Adrenal gland (tissue), 12 donors: Measurements from ENCODE around the gene IFITM1. TPM values are rescaled to one million over a fixed set of nuclear protein-coding genes. Genes with fewer than 3 reads are reported as not detected.

Experiments used
- DNase-seq, 7 donors: peaks; one replicate each; pipeline ENCODE4 v3.0.0-alpha.2; 2019 to 2020
- H3K27ac ChIP-seq, 5 donors: fragments of 200-600 bp; sonication (generic) in 4 of 5; 1 replicate in 3 of 5; 2 replicates in 2 of 5; pipeline versions ENCODE4 v1.5.1 to v1.8.0; 2016 to 2020; ENCODE audit warnings: mild to moderate bottlenecking in 1 of 5
- H3K27me3 ChIP-seq: fragments of 200-600 bp; 2 replicates; pipeline ENCODE4 v1.8.0; 2021
- H3K36me3 ChIP-seq, 2 donors: fragments of 200-600 bp; replicated peaks in 1 of 2; 1 replicate in 1 of 2; 2 replicates in 1 of 2; pipeline versions ENCODE4 v1.5.1 to v1.8.0; 2018 to 2022
- H3K4me1 ChIP-seq, 2 donors: fragments of 200-600 bp; replicated peaks in 1 of 2; 1 replicate in 1 of 2; 2 replicates in 1 of 2; pipeline versions ENCODE4 v1.5.1 to v1.8.0; 2018 to 2021
- H3K4me3 ChIP-seq, 4 donors: fragments of 200-600 bp; sonication (generic) in 3 of 4; one replicate each; pipeline ENCODE4 v1.5.1; 2016 to 2018
- H3K9me3 ChIP-seq, 3 donors: fragments of 200-600 bp; sonication (generic) in 1 of 3; replicated peaks in 1 of 3; 1 replicate in 2 of 3; 2 replicates in 1 of 3; pipeline versions ENCODE4 v1.5.1 to v1.8.0; 2016 to 2021
- POLR2A ChIP-seq, 2 donors: fragments of 450-650 bp; IDR thresholded peaks; one replicate each; pipeline ENCODE4 v1.6.1; 2017; ENCODE audit warnings: antibody characterized with exemption in 2 of 2, mild to moderate bottlenecking in 2 of 2, moderate library complexity in 1 of 2
- WGBS, 4 donors: extraction: QIAGEN DNeasy Blood & Tissue Kit in 2 of 4; methylation state at CpG; one replicate each; pipeline versions ENCODE4 v1.1.5 to v1.1.7; 2013 to 2017; 5-methylcytosine and 5-hydroxymethylcytosine counted together
- intact Hi-C, 2 donors: fragments of 100-400 bp; cut with DNase I; formaldehyde crosslinking; loops; one replicate each; pipeline versions ENCODE4 v1.14.1 to v1.15.0; 2022 to 2023
- polyA plus RNA-seq, 3 donors: library from polyadenylated mRNA; stranded (reverse); fragments of 200-250 nt in 2 of 3; fragments of 350-450 nt in 1 of 3; fragmentation: Illumina TruSeq in 1 of 3; extraction: RNeasy Lipid Tissue Mini Kit (QIAGEN cat#74804) in 1 of 3; gene quantifications; one replicate each; pipeline ENCODE4 v1.2.3, GENCODE V29; 2013 to 2014
- total RNA-seq, 9 donors: library from RNA; depleted of rRNA in 4 of 9; stranded (reverse); fragments of >200 nt in 4 of 9; fragments of 120-200 nt in 1 of 9; fragmentation: NEBNext Ultra II Directional in 1 of 9; extraction: Animal tissue kit (Norgen Biotek cat#: 25700) in 1 of 9; gene quantifications; one replicate each; pipeline versions ENCODE4 v1.1.0 to v1.2.4, GENCODE V29; 2013 to 2023
- TF ChIP-seq, protein P1 (sequence below), 6 experiments: fragments of 450-650 bp in 4 of 6; fragments of 200-600 bp in 2 of 6; sonication (generic) in 1 of 6; IDR thresholded peaks; 1 replicate in 5 of 6; 2 replicates in 1 of 6; pipeline versions ENCODE4 v1.5.1 to v1.8.0; 2016 to 2021; ENCODE audit warnings: antibody characterized with exemption in 6 of 6, mild to moderate bottlenecking in 2 of 6, moderate library complexity in 1 of 6
- donor health status: healthy with polysubstance abuse.
- donor health status: Bipolar disorder and iron deficiency.
- donor health status: DM: yes; HTN: yes; CAD: no.
- donor health status: DM: no; HTN: no; CAD: no.
- donor health status: DM: no; HTN: no; CAD: no.
- donor health status: DM: yes; HTN: yes; CAD: no.

Gene IFITM1
- total and polyA plus RNA-seq, 12 donors: 12.1 to 360 (median 85.3) TPM

GRCh38 chr11:325796-326591 is 12.2 kb downstream of the IFITM1 start:
- peak overlapping the region in 4 of 5 donors; percentile 44 to 95 (median 87) for H3K27ac ChIP-seq
- no peak overlapping the region for H3K4me3 ChIP-seq
- peaks cover 15 to 26% of the 10 kb centered on the region in 2 donors for H3K4me1 ChIP-seq
- DNase-seq: no peak
- no peaks in the 10 kb centered on the region for H3K9me3 ChIP-seq
- WGBS, 4 donors: 77 to 84% (median 81%) methylated on average over 27 to 30 of the region's 30 CpGs
- H3K36me3 ChIP-seq: no peaks in the 10 kb centered on the region
- intact Hi-C loops: no loop called here
- H3K27me3 ChIP-seq: no peaks in the 10 kb centered on the region
- no peak for TF ChIP-seq POLR2A (IDR thresholded peaks at IDR 0.05)
- TF ChIP-seq, protein P1, sequence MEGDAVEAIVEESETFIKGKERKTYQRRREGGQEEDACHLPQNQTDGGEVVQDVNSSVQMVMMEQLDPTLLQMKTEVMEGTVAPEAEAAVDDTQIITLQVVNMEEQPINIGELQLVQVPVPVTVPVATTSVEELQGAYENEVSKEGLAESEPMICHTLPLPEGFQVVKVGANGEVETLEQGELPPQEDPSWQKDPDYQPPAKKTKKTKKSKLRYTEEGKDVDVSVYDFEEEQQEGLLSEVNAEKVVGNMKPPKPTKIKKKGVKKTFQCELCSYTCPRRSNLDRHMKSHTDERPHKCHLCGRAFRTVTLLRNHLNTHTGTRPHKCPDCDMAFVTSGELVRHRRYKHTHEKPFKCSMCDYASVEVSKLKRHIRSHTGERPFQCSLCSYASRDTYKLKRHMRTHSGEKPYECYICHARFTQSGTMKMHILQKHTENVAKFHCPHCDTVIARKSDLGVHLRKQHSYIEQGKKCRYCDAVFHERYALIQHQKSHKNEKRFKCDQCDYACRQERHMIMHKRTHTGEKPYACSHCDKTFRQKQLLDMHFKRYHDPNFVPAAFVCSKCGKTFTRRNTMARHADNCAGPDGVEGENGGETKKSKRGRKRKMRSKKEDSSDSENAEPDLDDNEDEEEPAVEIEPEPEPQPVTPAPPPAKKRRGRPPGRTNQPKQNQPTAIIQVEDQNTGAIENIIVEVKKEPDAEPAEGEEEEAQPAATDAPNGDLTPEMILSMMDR (IDR thresholded peaks at IDR 0.05): no peak

DNA sequence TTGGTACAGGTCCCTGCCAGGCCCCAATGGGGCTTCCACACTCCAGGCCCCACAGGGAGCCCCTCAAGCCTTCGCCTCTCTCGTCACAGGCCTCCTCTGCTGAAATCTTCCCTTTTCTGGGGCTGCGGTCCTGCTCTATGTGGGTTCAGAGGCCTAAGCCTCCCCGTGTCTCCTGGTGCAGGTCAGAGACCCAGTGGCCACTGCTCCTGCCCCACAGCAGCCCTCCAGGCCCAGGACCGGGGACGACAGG is 12.7 kb downstream of the IFITM1 start:
- H3K9me3 ChIP-seq: no peaks in the 10 kb centered on the region
- 62 to 82% (median 74%) methylated on average over 2 to 6 of the region's 6 CpGs for WGBS, 4 donors
- intact Hi-C loops: no loop called here
- H3K36me3 ChIP-seq: no peaks in the 10 kb centered on the region
- H3K4me1 ChIP-seq: peaks cover 14 to 26% of the 10 kb centered on the region in 2 donors
- peak overlapping the region in 1 of 4 donors; percentile 41 for H3K4me3 ChIP-seq
- H3K27me3 ChIP-seq: no peaks in the 10 kb centered on the region
- TF ChIP-seq, protein P1 (IDR thresholded peaks at IDR 0.05): no peak
- no peak for TF ChIP-seq POLR2A (IDR thresholded peaks at IDR 0.05)
- no peak for DNase-seq
- peak overlapping the region in 4 of 5 donors; percentile 44 to 95 (median 87) for H3K27ac ChIP-seq

DNA sequence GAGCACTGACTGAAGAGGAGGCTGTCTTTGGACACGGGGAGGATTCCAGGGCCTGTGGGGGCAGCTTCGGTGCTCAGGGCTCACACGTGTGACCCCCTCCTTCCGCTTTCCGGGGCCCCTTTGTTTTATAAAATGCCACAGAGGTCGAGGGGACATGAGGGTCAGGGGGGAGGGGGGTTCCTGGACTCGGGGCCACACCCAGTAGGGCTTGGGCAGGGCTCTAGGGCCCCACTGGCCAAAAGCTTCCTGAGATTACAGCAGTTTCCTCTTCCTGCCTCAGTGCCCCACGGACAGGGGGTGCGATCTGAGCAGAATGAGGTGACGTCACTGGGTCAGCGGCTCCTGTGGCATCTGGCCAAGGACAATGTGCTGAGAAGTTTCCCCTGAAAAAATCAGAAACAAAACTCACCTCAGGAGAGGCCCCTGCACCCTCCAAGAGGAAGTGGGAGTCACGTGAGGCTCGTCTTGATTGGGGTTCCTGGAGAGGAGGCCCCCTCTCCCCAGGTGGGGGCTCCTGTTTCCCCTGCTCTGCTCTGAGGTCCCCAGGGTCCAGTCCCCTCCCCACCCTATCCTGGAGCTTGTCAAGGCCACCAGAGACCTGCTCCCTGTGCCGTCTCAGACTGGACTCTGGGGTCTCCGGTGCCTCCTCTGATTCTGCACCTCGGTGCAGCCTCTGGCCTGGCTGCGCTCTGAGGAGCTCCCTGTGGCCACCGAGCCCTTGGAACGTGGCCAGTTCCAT is 13.2 kb downstream of the IFITM1 start:
- peak; percentile 81 to 95 (median 89) for DNase-seq
- intact Hi-C loops: no loop called here
- WGBS, 4 donors: 6 to 13% (median 11%) methylated on average over 11 to 19 of the region's 19 CpGs
- H3K4me3 ChIP-seq: peak overlapping the region in 1 of 4 donors; percentile 41
- H3K27me3 ChIP-seq: no peaks in the 10 kb centered on the region
- no peaks in the 10 kb centered on the region for H3K9me3 ChIP-seq
- H3K4me1 ChIP-seq: peaks cover 14 to 26% of the 10 kb centered on the region in 2 donors
- peak overlapping the region; percentile 21 to 95 (median 84) for H3K27ac ChIP-seq
- TF ChIP-seq, protein P1 (IDR thresholded peaks at IDR 0.05): no peak
- TF ChIP-seq POLR2A (IDR thresholded peaks at IDR 0.05): no peak
- no peaks in the 10 kb centered on the region for H3K36me3 ChIP-seq

DNA sequence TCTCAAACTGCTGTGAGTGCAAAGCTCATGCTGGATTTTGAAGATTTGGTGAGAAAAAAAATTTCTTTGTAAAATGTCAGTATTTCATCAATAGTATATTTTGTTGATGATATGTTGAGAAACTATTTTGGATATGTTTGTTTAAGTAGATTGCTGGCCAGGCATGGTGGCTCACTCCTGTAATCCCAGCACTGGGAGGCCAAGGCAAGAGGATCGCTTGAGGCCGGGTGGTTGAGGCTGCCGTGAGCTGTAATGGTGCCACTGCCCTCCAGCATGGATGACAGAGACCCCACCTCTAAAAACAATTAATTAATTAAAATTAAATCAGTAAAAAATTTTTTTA is 13.7 kb downstream of the IFITM1 start:
- peaks cover 14 to 26% of the 10 kb centered on the region in 2 donors for H3K4me1 ChIP-seq
- peak overlapping the region in 1 of 4 donors; percentile 41 for H3K4me3 ChIP-seq
- H3K36me3 ChIP-seq: no peaks in the 10 kb centered on the region
- WGBS, 4 donors: 88 to 98% (median 94%) methylated on average over 3 of the region's 3 CpGs
- H3K9me3 ChIP-seq: no peaks in the 10 kb centered on the region
- H3K27ac ChIP-seq: peak overlapping the region; percentile 21 to 95 (median 84)
- TF ChIP-seq, protein P1 (IDR thresholded peaks at IDR 0.05): no peak
- TF ChIP-seq POLR2A (IDR thresholded peaks at IDR 0.05): no peak
- DNase-seq: no peak
- intact Hi-C loops: no loop called here
- no peaks in the 10 kb centered on the region for H3K27me3 ChIP-seq
